GM12878 (cell line): ENCODE results near the gene ASIC1. TPM values are rescaled to one million over a fixed set of nuclear protein-coding genes. Genes with fewer than 3 reads are reported as not detected.

Experiments
- ATAC-seq: fragments of 200-7000 bp; cut with Tn5 transposase; 3 replicates; pipeline ENCODE4 v1.9.1; 2020; ENCODE audit warnings: mild to moderate bottlenecking, moderate library complexity
- BruUV-seq: library from RNA; stranded (reverse); fragments of 400-500 nt; replicated peaks from 2 replicates; lab custom pipeline; 2021; lab: Mats Ljungman, UMichigan
- CTCF ChIA-PET: fragments of 300-600 bp; sonication (Branson Sonifier 250); formaldehyde crosslinking; extraction: SDS; loops from one replicate; lab custom pipeline; 2021; ENCODE audit warnings: inconsistent platforms; lab: Yijun Ruan, JAX
- POLR2A ChIA-PET: fragments of 350-600 bp; formaldehyde crosslinking; extraction: SDS; loops from one replicate; lab custom pipeline; 2021; ENCODE audit warnings: inconsistent platforms; lab: Charles Lee
- RAD21 ChIA-PET: fragments of 300-600 bp; sonication (Branson Sonifier 250); formaldehyde crosslinking; loops from one replicate; lab custom pipeline; 2023; ENCODE audit warnings: antibody characterized with exemption; ENCODE audit not compliant: unreplicated experiment; lab: Charles Lee
- SMC1A ChIA-PET: fragments of 300-600 bp; sonication (Branson Sonifier 250); formaldehyde crosslinking; loops from one replicate; lab custom pipeline; 2023; ENCODE audit not compliant: unreplicated experiment, uncharacterized antibody; lab: Charles Lee
- DNase-seq: peaks from one replicate; pipeline ENCODE4 v3.0.0-alpha.2; 2011; ENCODE audit warnings: low read depth, low spot score
- FAIRE-seq: peaks from 3 replicates; lab custom pipeline; 2011; peaks lifted over from hg19 to GRCh38; lab: Jason Lieb, UNC
- H2AFZ ChIP-seq: 2 replicates; pipeline ENCODE4 v1.6.0; 2011; ENCODE audit warnings: low read depth, low read length, control low read depth; ENCODE audit not compliant: control insufficient read depth
- H3K27ac ChIP-seq: 2 replicates; pipeline ENCODE4 v1.5.1; 2011; ENCODE audit warnings: control low read depth; ENCODE audit not compliant: control insufficient read depth, insufficient read depth
- H3K27me3 ChIP-seq, 2 experiments: replicated peaks in 1 of 2; 2 replicates each; pipeline versions ENCODE4 v1.6.0 to v1.6.1; 2011; ENCODE audit warnings: low read length in 1 of 2; ENCODE audit not compliant: control insufficient read depth in 2 of 2, insufficient read depth in 2 of 2
- H3K36me3 ChIP-seq, 2 experiments: 2 replicates each; pipeline ENCODE4 v1.5.1; 2011; ENCODE audit warnings: low read length in 1 of 2; ENCODE audit not compliant: control insufficient read depth in 2 of 2, insufficient read depth in 2 of 2
- H3K4me1 ChIP-seq: 2 replicates; pipeline ENCODE4 v1.6.1; 2011; ENCODE audit warnings: mild to moderate bottlenecking, low read length, moderate library complexity, mixed read lengths; ENCODE audit not compliant: control insufficient read depth, insufficient read depth
- H3K4me2 ChIP-seq: 2 replicates; pipeline ENCODE4 v1.6.0; 2011; ENCODE audit warnings: control low read depth; ENCODE audit not compliant: control insufficient read depth, insufficient read depth
- H3K4me3 ChIP-seq: fragments of 200-600 bp; sonication (generic); 2 replicates; pipeline ENCODE4 v1.5.1; 2016
- H3K79me2 ChIP-seq: 2 replicates; pipeline ENCODE4 v1.6.0; 2011; ENCODE audit warnings: low read length; ENCODE audit not compliant: control insufficient read depth, insufficient read depth
- H3K9ac ChIP-seq: 2 replicates; pipeline ENCODE4 v1.8.0; 2011; ENCODE audit warnings: low read length, control low read depth, mixed read lengths; ENCODE audit not compliant: control insufficient read depth, insufficient read depth
- H3K9me3 ChIP-seq: replicated peaks from 3 replicates; pipeline ENCODE4 v1.5.1; 2011; ENCODE audit warnings: mild to moderate bottlenecking, low read length; ENCODE audit not compliant: control insufficient read depth, insufficient read depth
- H4K20me1 ChIP-seq: 2 replicates; pipeline ENCODE4 v1.6.0; 2011; ENCODE audit not compliant: control insufficient read depth, insufficient read depth
- BMI1 ChIP-seq: fragments of 450-650 bp; IDR thresholded peaks from 2 replicates; pipeline ENCODE4 v1.6.1; 2016; ENCODE audit warnings: mild to moderate bottlenecking, moderate library complexity, borderline replicate concordance
- CTCF ChIP-seq, 3 experiments: IDR thresholded peaks in 2 of 3; conservative IDR thresholded peaks in 1 of 3; 2 replicates each; pipeline ENCODE4 v1.5.1; 2011; ENCODE audit warnings: low read depth in 3 of 3, low read length in 3 of 3, mild to moderate bottlenecking in 3 of 3, control low read depth in 2 of 3, moderate library complexity in 2 of 3, inconsistent platforms in 1 of 3, mixed read lengths in 1 of 3; ENCODE audit not compliant: control insufficient read depth in 2 of 3, insufficient read depth in 1 of 3; ENCODE audit errors: extremely low read depth in 1 of 3
- GATAD2B ChIP-seq: fragments of 450-650 bp; conservative IDR thresholded peaks from 2 replicates; pipeline ENCODE4 v1.6.1; 2017; ENCODE audit warnings: low read depth, mild to moderate bottlenecking, moderate library complexity
- IRF4 ChIP-seq: IDR thresholded peaks from 2 replicates; pipeline ENCODE4 v1.6.1; 2011; ENCODE audit warnings: low read depth, low read length
- JUND ChIP-seq: IDR thresholded peaks from 2 replicates; pipeline ENCODE4 v1.6.1; 2012; ENCODE audit warnings: low read depth, mild to moderate bottlenecking, low read length, improper control_type of control experiment, moderate library complexity
- LARP7 ChIP-seq: fragments of 450-650 bp; IDR thresholded peaks from 2 replicates; pipeline ENCODE4 v1.6.1; 2017; ENCODE audit warnings: mild to moderate bottlenecking
- NR2F1 ChIP-seq: fragments of 450-650 bp; conservative IDR thresholded peaks from 2 replicates; pipeline ENCODE4 v1.6.1; 2017; ENCODE audit warnings: mild to moderate bottlenecking
- RAD21 ChIP-seq: IDR thresholded peaks from 2 replicates; pipeline ENCODE4 v1.6.1; 2011; ENCODE audit warnings: mild to moderate bottlenecking, low read depth, low read length, moderate library complexity; ENCODE audit not compliant: insufficient read depth
- SMC3 ChIP-seq: IDR thresholded peaks from 2 replicates; pipeline ENCODE4 v1.6.1; 2011; ENCODE audit warnings: low read length, improper control_type of control experiment, borderline replicate concordance
- STAT1 ChIP-seq: fragments of 450-650 bp; conservative IDR thresholded peaks from 2 replicates; pipeline ENCODE4 v1.6.1; 2014; ENCODE audit warnings: antibody characterized with exemption, mild to moderate bottlenecking
- YY1 ChIP-seq: IDR thresholded peaks from 2 replicates; pipeline ENCODE4 v1.6.1; 2011; ENCODE audit warnings: low read depth, mild to moderate bottlenecking, low read length
- ZBTB40 ChIP-seq: fragments of 450-650 bp; IDR thresholded peaks from 2 replicates; pipeline ENCODE4 v1.6.1; 2016; ENCODE audit warnings: mild to moderate bottlenecking, moderate library complexity, borderline replicate concordance
- WGBS: methylation state at CpG from one replicate; pipeline ENCODE4 v1.1.6; 2016; ENCODE audit warnings: low lambda C conversion rate; ENCODE audit not compliant: insufficient replicate concordance, insufficient coverage; ENCODE audit errors: missing lambda C conversion rate; 5-methylcytosine and 5-hydroxymethylcytosine counted together
- in situ Hi-C: fragments of 300-500 bp; cut with MboI; formaldehyde crosslinking; loops from 9 replicates; pipeline ENCODE4 v1.14.3; 2018; ENCODE audit warnings: mixed read lengths
- intact Hi-C: fragments of 100-400 bp; cut with micrococcal nuclease; formaldehyde crosslinking; loops from one replicate; pipeline ENCODE4 v1.14.2; 2022; ENCODE audit not compliant: unreplicated experiment
- polyA plus RNA-seq, 11 experiments: library from polyadenylated mRNA; depleted of rRNA in 4 of 11; unstranded in 6 of 11; stranded (reverse) in 5 of 11; fragments of >200 nt; fragmentation: Nextera tagmentation in 4 of 11; fragmentation: Illumina TruSeq in 1 of 11; extraction: Ambion mirVana in 4 of 11; extraction: Trizol in 1 of 11; gene quantifications; 1 replicate in 1 of 11; 2 replicates in 10 of 11; pipeline versions ENCODE4 v1.2.1 to v1.2.3, GENCODE V29; 2011 to 2016; ENCODE audit warnings: inconsistent platforms in 2 of 11, missing spikeins in 2 of 11, low read depth in 1 of 11
- total RNA-seq, 4 experiments: library from RNA; depleted of rRNA in 3 of 4; stranded (reverse); fragments of >200 nt in 3 of 4; fragmentation: Illumina TruSeq in 1 of 4; extraction: Trizol in 1 of 4; gene quantifications; 2 replicates each; pipeline versions ENCODE4 v1.2.1 to v1.2.3, GENCODE V29; 2013 to 2021

The ASIC1 gene
- total and polyA plus RNA-seq, 10 of the 15 experiments (the other 5 are each of a cell fraction or from before 2014, with no cell fraction given), result 0.02 to 0.28 (median 0.21) TPM; not detected in 4

- CTCF ChIA-PET, result interaction anchor here (0.8 to 5.3 kb wide), 24 partner anchors 9 to 239 kb away, joined by 3 to 50 read pairs (median 4); partner anchors contain the start of genes COX14 and SMARCD1
- Histone ChIP-seq H3K4me1 (no peaks in the 10 kb centered on the region; the same call in 1 of the 2 replicates), H3K9me3 (no peaks in the 10 kb centered on the region), H3K36me3 (no peaks in the 10 kb centered on the region), H3K27me3 (no peaks in the 10 kb centered on the region; a peak in 1 of 4 replicates), H4K20me1 (no peaks in the 10 kb centered on the region), H3K9ac (no peak overlapping the region), H3K79me2 (no peaks in the 10 kb centered on the region), H3K4me2 (no peak overlapping the region), H2AFZ (peak overlapping the region; percentile 55), H3K4me3 (no peak overlapping the region), H3K27ac (no peak overlapping the region)
- in situ Hi-C loops (no loop called here), intact Hi-C loops (loop anchor here (1.0 to 10.0 kb wide), 4 partner anchors 100 to 330 kb away; partner anchors contain the start of gene LARP4)
- BruUV-seq, result no TSS peak
- peak; percentile 90 for FAIRE-seq
- POLR2A ChIA-PET, result no interaction called here
- peak; percentile 96 for ATAC-seq
- DNase-seq, result peak; percentile 37
- 5% methylated on average over 9 of the region's 9 CpGs for WGBS
- SMC1A ChIA-PET, result interaction anchor here (0.8 to 2.1 kb wide), 6 partner anchors 13 to 257 kb away, joined by 3 to 8 read pairs (median 4); partner anchors contain the start of gene COX14
- RAD21 ChIA-PET, result interaction anchor here (0.8 to 2.9 kb wide), 9 partner anchors 10 to 239 kb away, joined by 3 to 10 read pairs (median 3); partner anchors contain the start of gene SMARCD1
- TF ChIP-seq NR2F1 (0 out of 2 replicates have a peak, but pooled peaks have one; percentile 36), CTCF (IDR thresholded peaks at IDR 0.05 in 2 of 3, conservative IDR thresholded peaks at IDR 0.05 in 1 of 3; ENCODE audit: control insufficient read depth in 2 of 3, extremely low read depth in 1 of 3, insufficient read depth in 1 of 3, low read depth in 3 of 3, low read length in 3 of 3) (peak; percentile 91 to 98 (median 95); a peak in 5 of 6 replicates), IRF4 (0 out of 2 replicates have a peak, but pooled peaks have one; percentile 33), JUND (no peak), STAT1 (0 out of 2 replicates have a peak, but pooled peaks have one; percentile 42), LARP7 (0 out of 2 replicates have a peak, but pooled peaks have one; percentile 19), SMC3 (peak; percentile 95), YY1 (peak; percentile 60; the same call in 1 of the 2 replicates), GATAD2B (no peak), ZBTB40 (no peak), BMI1 (no peak), RAD21 (peak; percentile 87)
These were observed 17.8 kb downstream of the ASIC1 start for GRCh38 chr12:50074936-50075807.
